PFSK-1 (cell line): ENCODE data around the gene PRKAR1A.

Source experiments
- FOXP2 ChIP-seq: optimal IDR thresholded peaks from 2 replicates; pipeline ENCODE3; 2011; ENCODE audit warnings: borderline replicate concordance, control low read depth, inconsistent platforms; ENCODE audit not compliant: insufficient read depth; ENCODE audit errors: extremely low read length, extremely low read depth
- POLR2AphosphoS5 ChIP-seq: IDR thresholded peaks from 2 replicates; pipeline ENCODE4 v1.6.1; 2012; ENCODE audit warnings: low read depth, mild to moderate bottlenecking, control low read depth, low read length, moderate library complexity
- SIN3A ChIP-seq: IDR thresholded peaks from 2 replicates; pipeline ENCODE4 v1.6.1; 2012; ENCODE audit warnings: mild to moderate bottlenecking, low read length, moderate library complexity, borderline replicate concordance; ENCODE audit not compliant: insufficient read depth
- TAF1 ChIP-seq: IDR thresholded peaks from 2 replicates; pipeline ENCODE4 v1.6.1; 2012; ENCODE audit warnings: low read length, control low read depth, borderline replicate concordance; ENCODE audit not compliant: insufficient read depth
- TF ChIP-seq, protein P1 (sequence below), 2 experiments: IDR thresholded peaks; 2 replicates each; pipeline versions ENCODE4 v1.6.1 to v1.8.0; 2011 to 2012; ENCODE audit warnings: low read depth in 2 of 2, low read length in 2 of 2, control low read depth in 1 of 2, inconsistent platforms in 1 of 2, mild to moderate bottlenecking in 1 of 2, moderate library complexity in 1 of 2; ENCODE audit not compliant: insufficient read depth in 1 of 2

Gene PRKAR1A

DNA sequence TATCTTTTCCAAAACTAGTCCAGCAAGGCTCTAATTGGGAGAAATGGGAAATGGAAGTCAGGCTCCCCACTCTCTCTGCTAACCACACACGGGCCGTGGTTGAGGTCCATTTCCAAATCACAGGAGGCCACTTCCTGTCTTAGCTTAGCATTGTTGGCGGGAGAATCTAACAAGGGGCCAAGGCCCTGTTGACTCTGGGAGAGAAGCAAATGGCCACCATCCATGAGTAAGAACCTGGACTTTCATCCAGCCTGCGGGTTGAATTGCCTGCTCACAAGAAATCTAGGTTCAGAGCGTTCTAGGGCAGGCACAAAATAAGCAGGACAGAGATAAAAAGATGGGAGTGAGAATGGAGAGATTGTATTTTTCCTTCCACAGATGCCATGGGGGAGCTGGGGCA is 83.3 kb downstream of the PRKAR1A start:
- TF ChIP-seq SIN3A (no peak), TAF1 (no peak), POLR2AphosphoS5 (no peak), FOXP2 (no peak)
- TF ChIP-seq, protein P1, sequence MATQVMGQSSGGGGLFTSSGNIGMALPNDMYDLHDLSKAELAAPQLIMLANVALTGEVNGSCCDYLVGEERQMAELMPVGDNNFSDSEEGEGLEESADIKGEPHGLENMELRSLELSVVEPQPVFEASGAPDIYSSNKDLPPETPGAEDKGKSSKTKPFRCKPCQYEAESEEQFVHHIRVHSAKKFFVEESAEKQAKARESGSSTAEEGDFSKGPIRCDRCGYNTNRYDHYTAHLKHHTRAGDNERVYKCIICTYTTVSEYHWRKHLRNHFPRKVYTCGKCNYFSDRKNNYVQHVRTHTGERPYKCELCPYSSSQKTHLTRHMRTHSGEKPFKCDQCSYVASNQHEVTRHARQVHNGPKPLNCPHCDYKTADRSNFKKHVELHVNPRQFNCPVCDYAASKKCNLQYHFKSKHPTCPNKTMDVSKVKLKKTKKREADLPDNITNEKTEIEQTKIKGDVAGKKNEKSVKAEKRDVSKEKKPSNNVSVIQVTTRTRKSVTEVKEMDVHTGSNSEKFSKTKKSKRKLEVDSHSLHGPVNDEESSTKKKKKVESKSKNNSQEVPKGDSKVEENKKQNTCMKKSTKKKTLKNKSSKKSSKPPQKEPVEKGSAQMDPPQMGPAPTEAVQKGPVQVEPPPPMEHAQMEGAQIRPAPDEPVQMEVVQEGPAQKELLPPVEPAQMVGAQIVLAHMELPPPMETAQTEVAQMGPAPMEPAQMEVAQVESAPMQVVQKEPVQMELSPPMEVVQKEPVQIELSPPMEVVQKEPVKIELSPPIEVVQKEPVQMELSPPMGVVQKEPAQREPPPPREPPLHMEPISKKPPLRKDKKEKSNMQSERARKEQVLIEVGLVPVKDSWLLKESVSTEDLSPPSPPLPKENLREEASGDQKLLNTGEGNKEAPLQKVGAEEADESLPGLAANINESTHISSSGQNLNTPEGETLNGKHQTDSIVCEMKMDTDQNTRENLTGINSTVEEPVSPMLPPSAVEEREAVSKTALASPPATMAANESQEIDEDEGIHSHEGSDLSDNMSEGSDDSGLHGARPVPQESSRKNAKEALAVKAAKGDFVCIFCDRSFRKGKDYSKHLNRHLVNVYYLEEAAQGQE (IDR thresholded peaks at IDR 0.05; ENCODE audit: insufficient read depth in 1 of 2, low read depth in 2 of 2, low read length in 2 of 2), result no peak

DNA sequence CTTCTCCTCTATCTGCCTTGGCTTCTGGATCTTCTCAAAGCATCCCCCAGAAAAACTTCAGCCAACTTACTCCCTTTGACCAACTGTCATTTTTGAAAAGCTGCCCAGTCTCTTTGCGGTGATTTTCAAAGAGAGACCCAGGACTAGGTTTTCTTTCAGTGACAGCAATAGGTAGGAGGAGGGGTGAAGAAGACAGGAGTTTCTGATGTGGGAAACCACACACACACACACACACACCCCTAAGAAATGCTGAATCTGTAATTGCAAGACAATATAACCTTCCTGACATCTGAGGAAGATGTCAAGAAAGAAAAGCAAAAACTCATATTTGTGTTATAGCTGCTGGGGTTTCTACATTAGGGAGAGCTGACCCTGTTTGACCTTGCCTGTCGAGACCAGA is 83.8 kb downstream of the PRKAR1A start:
- TF ChIP-seq TAF1 (no peak), FOXP2 (no peak), SIN3A (no peak)
- TF ChIP-seq, protein P1 (IDR thresholded peaks at IDR 0.05; ENCODE audit: insufficient read depth in 1 of 2, low read depth in 2 of 2, low read length in 2 of 2), result no peak

DNA sequence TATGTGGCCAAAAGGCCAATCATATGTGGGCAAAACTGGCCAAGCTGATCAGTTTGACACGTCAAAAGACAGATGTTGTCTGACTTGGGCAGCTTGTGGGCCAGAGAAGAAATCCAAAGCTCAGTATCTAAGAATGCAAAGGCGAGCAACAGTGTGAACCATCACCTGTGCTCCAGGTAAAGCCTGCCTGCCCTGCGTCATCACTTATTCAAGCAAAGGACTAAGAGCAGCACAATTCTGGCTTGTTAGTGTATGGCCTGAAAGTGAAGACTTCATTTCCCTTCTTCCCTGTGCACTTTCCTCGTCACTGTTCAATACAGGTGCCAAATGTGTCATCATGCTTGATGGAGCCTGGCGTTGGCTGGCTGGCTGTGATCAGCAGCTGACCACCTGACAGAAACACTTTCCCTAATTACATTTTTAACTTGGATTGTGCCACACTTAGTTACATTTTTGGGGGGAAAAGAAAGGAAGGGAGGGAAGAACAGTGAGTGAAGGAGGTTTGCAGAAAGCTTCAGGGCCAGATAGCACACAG is 84.2 kb downstream of the PRKAR1A start:
- TF ChIP-seq, protein P1 (IDR thresholded peaks at IDR 0.05; ENCODE audit: insufficient read depth in 1 of 2, low read depth in 2 of 2, low read length in 2 of 2), result no peak
- TF ChIP-seq POLR2AphosphoS5 (no peak), FOXP2 (no peak), SIN3A (no peak), TAF1 (no peak)

DNA sequence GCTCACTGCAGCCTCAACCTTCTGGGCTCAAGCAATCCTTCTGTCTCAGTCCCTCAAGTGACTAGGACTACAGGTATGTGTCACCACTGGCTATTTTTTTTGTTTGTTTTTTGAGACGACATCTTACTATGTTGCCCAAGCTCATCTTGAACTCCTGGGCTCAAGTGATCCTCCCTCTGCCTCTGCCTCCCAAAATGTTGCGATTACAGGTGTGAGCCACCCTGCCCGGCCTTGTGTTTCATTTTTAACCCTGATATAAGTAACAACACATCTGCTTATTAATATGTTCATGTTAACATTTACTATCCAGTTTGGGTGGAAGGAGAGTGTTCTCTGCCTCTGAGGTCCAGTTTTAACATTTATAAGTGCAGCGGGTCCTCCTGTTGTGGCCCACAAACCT is 85.8 kb downstream of the PRKAR1A start:
- TF ChIP-seq SIN3A (no peak), POLR2AphosphoS5 (no peak), FOXP2 (no peak), TAF1 (no peak)
- TF ChIP-seq, protein P1 (IDR thresholded peaks at IDR 0.05; ENCODE audit: insufficient read depth in 1 of 2, low read depth in 2 of 2, low read length in 2 of 2), result no peak

DNA sequence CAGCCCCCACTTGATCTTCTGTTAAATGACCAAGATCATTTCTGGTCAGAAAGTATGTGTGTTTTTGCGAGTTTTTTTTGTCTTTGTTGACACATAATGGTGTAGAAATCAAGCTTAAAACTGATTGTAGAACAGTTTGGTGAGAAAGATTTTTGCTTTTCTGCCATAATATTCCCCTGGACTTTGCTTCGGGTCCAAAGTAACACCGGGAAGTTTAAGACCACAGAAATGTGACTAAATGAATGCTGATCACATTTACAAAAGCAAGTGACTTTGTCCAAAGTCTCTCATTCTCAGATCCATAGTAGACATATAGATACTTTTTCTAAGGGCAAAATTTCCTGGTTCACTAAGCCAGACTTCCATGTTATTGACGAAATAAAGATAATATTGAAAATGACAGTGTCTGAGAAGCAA is 86.3 kb downstream of the PRKAR1A start:
- TF ChIP-seq FOXP2, result no peak
